GM12872 (cell line): ENCODE results near the gene GALNT18.

Experiments used
- CTCF ChIP-seq: IDR thresholded peaks from 3 replicates; pipeline ENCODE4 v1.5.1; 2011; ENCODE audit warnings: low read depth, mild to moderate bottlenecking, low read length, moderate library complexity; ENCODE audit not compliant: insufficient read depth

The GALNT18 gene

DNA sequence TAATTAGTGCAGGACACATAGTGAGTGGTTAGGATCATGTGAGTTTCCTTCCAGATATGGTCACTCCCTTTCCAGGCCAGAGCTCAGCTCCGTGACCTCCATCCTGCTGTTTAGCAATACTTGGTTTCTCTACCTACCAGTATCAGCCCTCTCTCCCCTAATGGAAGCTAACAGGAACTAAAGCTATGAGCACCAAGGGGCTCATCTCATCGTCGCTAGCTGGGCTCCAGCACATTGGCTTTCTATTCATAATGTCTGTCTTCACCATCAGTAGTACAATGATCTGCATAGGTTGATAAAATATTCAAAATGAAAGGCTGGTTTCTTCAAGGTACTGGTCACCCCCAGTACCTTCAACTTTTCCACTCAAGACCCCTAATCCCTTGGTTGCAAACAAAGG is 2.4 kb upstream of the GALNT18 start:
- no peak for TF ChIP-seq CTCF

DNA sequence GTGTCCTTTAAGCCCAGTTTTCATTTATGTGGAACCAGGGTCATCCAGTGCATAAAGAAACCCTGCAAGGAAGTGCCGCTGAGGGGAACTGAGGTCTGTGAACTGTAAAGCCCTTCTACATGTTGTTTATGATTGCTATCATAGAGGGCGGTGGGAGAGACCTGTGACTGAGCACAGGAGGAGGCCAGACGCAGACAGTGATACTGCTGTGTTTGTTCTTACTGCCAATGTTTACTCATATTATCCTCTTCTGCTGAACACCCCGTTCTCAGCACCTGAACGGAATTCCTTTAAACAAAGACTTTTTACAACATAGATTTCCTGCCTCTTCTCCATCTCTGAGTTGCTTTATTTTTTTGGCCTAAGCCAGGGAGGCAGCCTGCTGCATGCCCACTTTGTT is 967 bp upstream of the GALNT18 start:
- no peak for TF ChIP-seq CTCF

GRCh38 chr11:11622340-11622706 is 518 bp upstream of the GALNT18 start:
- TF ChIP-seq CTCF: no peak

DNA sequence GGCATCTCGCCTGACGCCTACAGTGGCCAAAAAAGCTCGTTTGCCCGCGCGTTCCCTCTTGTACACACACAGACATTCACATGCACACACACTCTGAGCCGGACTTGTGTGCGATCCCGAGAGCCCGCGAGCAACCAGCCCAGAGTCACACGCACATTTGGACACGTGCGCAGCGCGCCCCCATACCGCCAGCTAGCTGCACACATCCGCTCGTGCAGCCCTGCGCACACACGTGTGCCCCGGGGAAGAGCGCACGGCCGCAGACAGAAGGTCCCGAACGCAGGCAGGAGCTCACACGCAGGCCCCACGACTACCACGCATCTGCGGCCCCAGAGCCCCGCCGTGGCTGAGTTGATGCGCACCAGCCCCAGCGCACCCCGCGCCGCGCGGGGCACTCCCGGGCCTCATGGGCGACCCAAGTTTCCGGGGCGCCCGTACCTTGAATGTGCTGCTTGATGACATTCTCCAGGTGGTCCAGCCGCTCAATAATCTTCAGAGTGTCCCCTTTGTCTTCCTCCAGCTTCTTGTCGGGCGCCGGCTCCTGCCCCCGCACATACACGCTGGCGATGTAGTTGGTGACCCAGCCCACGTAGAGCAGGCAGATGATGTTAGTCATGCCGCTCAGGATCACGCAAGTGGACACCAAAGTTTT is 758 bp downstream of the GALNT18 start:
- peak; percentile 37; the same call in 2 of the 3 replicates for TF ChIP-seq CTCF

DNA sequence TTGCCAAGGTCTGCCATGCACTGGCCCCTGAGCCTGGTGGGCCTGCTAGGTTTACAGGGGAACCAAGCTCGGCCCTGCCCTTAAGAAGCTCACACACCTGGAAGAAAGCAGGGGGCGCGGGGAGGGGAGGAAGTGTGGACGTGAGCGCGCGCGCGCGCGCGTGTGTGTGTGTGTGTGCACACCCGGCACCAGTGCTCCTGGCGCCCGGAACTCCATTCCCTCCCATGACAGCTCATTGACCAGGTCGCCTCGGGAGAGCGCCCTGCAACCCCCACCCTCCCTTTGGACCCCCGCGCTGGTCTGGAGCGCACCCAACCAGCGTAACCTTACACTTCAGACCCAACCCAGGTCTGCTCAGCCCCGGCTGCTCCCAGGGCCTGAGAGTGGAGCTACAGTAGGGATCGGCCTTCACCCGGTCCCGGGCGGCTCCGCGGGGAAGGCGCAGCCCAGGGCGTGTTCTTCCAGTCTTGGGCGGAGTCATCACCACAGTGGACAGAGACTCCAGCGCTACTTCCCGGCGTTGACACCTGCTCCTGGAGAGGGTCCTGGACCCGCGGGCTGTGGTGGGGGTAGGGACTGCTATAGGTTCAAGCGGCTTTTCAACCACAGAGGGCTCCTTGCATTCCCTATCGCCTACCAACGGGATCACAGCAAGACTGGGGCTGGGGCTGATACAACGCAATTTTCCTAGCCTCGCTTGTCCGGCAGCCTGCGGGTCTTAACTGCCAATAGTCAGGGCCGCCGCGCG is 1.5 kb downstream of the GALNT18 start:
- TF ChIP-seq CTCF: no peak

- no peak for TF ChIP-seq CTCF
Measured at GRCh38 chr11:11618973-11619435, 2.8 kb downstream of the GALNT18 start.

- TF ChIP-seq CTCF: no peak
Measured at GRCh38 chr11:11615086-11615485, 6.7 kb downstream of the GALNT18 start.
